HG02870 (cell line): ENCODE results near the gene ERFE.

ENCODE experiments used
- ATAC-seq: cut with Tn5 transposase; IDR thresholded peaks from one replicate; pipeline ENCODE4 v1.9.1; 2021; ENCODE audit warnings: mild to moderate bottlenecking, moderate library complexity; ENCODE audit not compliant: unreplicated experiment

The ERFE gene

GRCh38 chr2:238152771-238153688, 5.7 kb upstream of the ERFE start:
- no peak for ATAC-seq

GRCh38 chr2:238154570-238154969, 4.2 kb upstream of the ERFE start:
- ATAC-seq = no peak

- ATAC-seq = no peak
Measured at GRCh38 chr2:238155051-238155760, 3.6 kb upstream of the ERFE start.

GRCh38 chr2:238155761-238156694, 2.7 kb upstream of the ERFE start:
- ATAC-seq = no peak

- ATAC-seq = no peak
Measured at GRCh38 chr2:238157506-238158017, 1.2 kb upstream of the ERFE start.

- no peak for ATAC-seq
Measured at GRCh38 chr2:238158018-238158508, 707 bp upstream of the ERFE start.

- no peak for ATAC-seq
Measured at GRCh38 chr2:238159071-238159539, 335 bp downstream of the ERFE start.

- ATAC-seq = no peak
Measured at GRCh38 chr2:238159661-238160205, 963 bp downstream of the ERFE start.

- ATAC-seq = no peak
Measured at GRCh38 chr2:238160206-238161129, 1.7 kb downstream of the ERFE start.

GRCh38 chr2:238161291-238162051, 2.7 kb downstream of the ERFE start:
- ATAC-seq = no peak

- no peak for ATAC-seq
Measured at GRCh38 chr2:238162251-238162845, 3.6 kb downstream of the ERFE start.

- no peak for ATAC-seq
Measured at GRCh38 chr2:238162846-238163441, 4.2 kb downstream of the ERFE start.

GRCh38 chr2:238163481-238164198, 4.9 kb downstream of the ERFE start:
- no peak for ATAC-seq

GRCh38 chr2:238164906-238165287, 6.1 kb downstream of the ERFE start:
- ATAC-seq = no peak

GRCh38 chr2:238165288-238165921, 6.6 kb downstream of the ERFE start:
- ATAC-seq = no peak
